Thymus (tissue), 14 donors: ENCODE results near the gene SKA2. TPM values are rescaled to one million over a fixed set of nuclear protein-coding genes. Genes with fewer than 3 reads are reported as not detected.

Experiments
- DNase-seq, 9 donors: peaks; one replicate each; pipeline ENCODE4 v3.0.0-alpha.2; 2013; ENCODE audit warnings: low spot score in 9 of 9, low read depth in 6 of 9, missing footprints in 1 of 9
- H3K27ac ChIP-seq, 2 donors: one replicate each; pipeline ENCODE4 v1.5.1; 2013; ENCODE audit warnings: control low read depth in 1 of 2, low read depth in 1 of 2, low read length in 1 of 2, mild to moderate bottlenecking in 1 of 2, moderate library complexity in 1 of 2
- H3K27me3 ChIP-seq, 2 donors: one replicate each; pipeline ENCODE4 v1.5.1; 2013; ENCODE audit warnings: low read length in 1 of 2; ENCODE audit not compliant: control insufficient read depth in 2 of 2, insufficient read depth in 1 of 2
- H3K36me3 ChIP-seq, 2 donors: one replicate each; pipeline ENCODE4 v1.5.1; 2013; ENCODE audit warnings: low read length in 1 of 2, mild to moderate bottlenecking in 1 of 2, moderate library complexity in 1 of 2; ENCODE audit not compliant: control insufficient read depth in 2 of 2, insufficient read depth in 2 of 2
- H3K4me1 ChIP-seq, 2 donors: one replicate each; pipeline ENCODE4 v1.5.1; 2013; ENCODE audit warnings: low read length in 2 of 2; ENCODE audit not compliant: control insufficient read depth in 2 of 2, insufficient read depth in 2 of 2
- H3K4me3 ChIP-seq, 2 donors: one replicate each; pipeline ENCODE4 v1.5.1; 2013; ENCODE audit warnings: low read length in 2 of 2, control low read depth in 1 of 2, mild to moderate bottlenecking in 1 of 2
- H3K9me3 ChIP-seq, 2 donors: one replicate each; pipeline ENCODE4 v1.5.1; 2013; ENCODE audit warnings: low read length in 1 of 2, mild to moderate bottlenecking in 1 of 2; ENCODE audit not compliant: control insufficient read depth in 2 of 2, insufficient read depth in 1 of 2
- WGBS: extraction: QIAGEN DNeasy Blood & Tissue Kit; methylation state at CpG from one replicate; pipeline ENCODE4 v1.1.7; 2013; 5-methylcytosine and 5-hydroxymethylcytosine counted together
- long read RNA-seq, 10 donors: transcript quantifications; one replicate each; lab custom pipeline, GENCODE V29; 2026
- polyA plus RNA-seq: library from polyadenylated mRNA; stranded (reverse); fragments of 200-250 nt; gene quantifications from one replicate; pipeline ENCODE4 v1.2.3, GENCODE V29; 2013
- total RNA-seq: library from RNA; stranded (reverse); fragments of 120-200 nt; gene quantifications from one replicate; pipeline ENCODE4 v1.2.4, GENCODE V29; 2013
- donor health status: healthy.

SKA2 gene, protein sequence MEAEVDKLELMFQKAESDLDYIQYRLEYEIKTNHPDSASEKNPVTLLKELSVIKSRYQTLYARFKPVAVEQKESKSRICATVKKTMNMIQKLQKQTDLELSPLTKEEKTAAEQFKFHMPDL
- 83.1 TPM for total RNA-seq
- 42.7 TPM for polyA plus RNA-seq
- long read RNA-seq, donor 1, partial matches to known transcripts = 0 of 4 reads
- long read RNA-seq, donor 1, other reads (novel, unspliced or antisense) = 0 of 4 reads
- long read RNA-seq, donor 2 = 0 reads
- long read RNA-seq, donor 3, transcript SKA2-208 (2 exons, 533 nt) = minor isoform, 5 of 61 reads
- long read RNA-seq, donor 3, transcript SKA2-201 (4 exons, 2,798 nt) = major isoform, 38 of 61 reads
- long read RNA-seq, donor 3, transcript SKA2-206 (3 exons, 595 nt) = minor isoform, 11 of 61 reads
- long read RNA-seq, donor 3, partial matches to known transcripts = 0 of 61 reads
- long read RNA-seq, donor 3, other reads (novel, unspliced or antisense) = 0 of 61 reads
- long read RNA-seq, donor 4, transcript SKA2-201 (4 exons, 2,798 nt) = major isoform, 11 of 31 reads
- long read RNA-seq, donor 4, transcript SKA2-208 (2 exons, 533 nt) = minor isoform, 5 of 31 reads
- long read RNA-seq, donor 4, transcript SKA2-206 (3 exons, 595 nt) = minor isoform, 6 of 31 reads
- long read RNA-seq, donor 4, partial matches to known transcripts = 7 of 31 reads
- long read RNA-seq, donor 4, other reads (novel, unspliced or antisense) = 0 of 31 reads
- long read RNA-seq, donor 5, transcript SKA2-208 (2 exons, 533 nt) = minor isoform, 19 of 86 reads
- long read RNA-seq, donor 5, transcript SKA2-206 (3 exons, 595 nt) = minor isoform, 18 of 86 reads
- long read RNA-seq, donor 5, transcript SKA2-201 (4 exons, 2,798 nt) = major isoform, 40 of 86 reads
- long read RNA-seq, donor 5, transcript SKA2-203 (3 exons, 689 nt) = minor isoform, 5 of 86 reads
- long read RNA-seq, donor 5, partial matches to known transcripts = 0 of 86 reads
- long read RNA-seq, donor 5, other reads (novel, unspliced or antisense) = 0 of 86 reads
- long read RNA-seq, donor 6, transcript SKA2-201 (4 exons, 2,798 nt) = major isoform, 28 of 48 reads
- long read RNA-seq, donor 6, transcript SKA2-208 (2 exons, 533 nt) = minor isoform, 5 of 48 reads
- long read RNA-seq, donor 6, transcript SKA2-206 (3 exons, 595 nt) = minor isoform, 9 of 48 reads
- long read RNA-seq, donor 6, partial matches to known transcripts = 0 of 48 reads
- long read RNA-seq, donor 6, other reads (novel, unspliced or antisense) = 0 of 48 reads
- long read RNA-seq, donor 7, transcript SKA2-206 (3 exons, 595 nt) = minor isoform, 13 of 58 reads
- long read RNA-seq, donor 7, transcript SKA2-208 (2 exons, 533 nt) = major isoform, 21 of 58 reads
- long read RNA-seq, donor 7, transcript SKA2-201 (4 exons, 2,798 nt) = minor isoform, 20 of 58 reads
- long read RNA-seq, donor 7, partial matches to known transcripts = 0 of 58 reads
- long read RNA-seq, donor 7, other reads (novel, unspliced or antisense) = 0 of 58 reads
- long read RNA-seq, donor 8, transcript SKA2-201 (4 exons, 2,798 nt) = major isoform, 11 of 22 reads
- long read RNA-seq, donor 8, transcript SKA2-206 (3 exons, 595 nt) = minor isoform, 5 of 22 reads
- long read RNA-seq, donor 8, partial matches to known transcripts = 0 of 22 reads
- long read RNA-seq, donor 8, other reads (novel, unspliced or antisense) = 0 of 22 reads
- long read RNA-seq, donor 9, transcript SKA2-206 (3 exons, 595 nt) = minor isoform, 17 of 84 reads
- long read RNA-seq, donor 9, transcript SKA2-201 (4 exons, 2,798 nt) = major isoform, 28 of 84 reads
- long read RNA-seq, donor 9, partial matches to known transcripts = 34 of 84 reads
- long read RNA-seq, donor 9, other reads (novel, unspliced or antisense) = 0 of 84 reads
- long read RNA-seq, donor 10, transcript SKA2-206 (3 exons, 595 nt) = major isoform, 19 of 46 reads
- long read RNA-seq, donor 10, transcript SKA2-201 (4 exons, 2,798 nt) = minor isoform, 17 of 46 reads
- long read RNA-seq, donor 10, partial matches to known transcripts = 0 of 46 reads
- long read RNA-seq, donor 10, other reads (novel, unspliced or antisense) = 0 of 46 reads

DNA sequence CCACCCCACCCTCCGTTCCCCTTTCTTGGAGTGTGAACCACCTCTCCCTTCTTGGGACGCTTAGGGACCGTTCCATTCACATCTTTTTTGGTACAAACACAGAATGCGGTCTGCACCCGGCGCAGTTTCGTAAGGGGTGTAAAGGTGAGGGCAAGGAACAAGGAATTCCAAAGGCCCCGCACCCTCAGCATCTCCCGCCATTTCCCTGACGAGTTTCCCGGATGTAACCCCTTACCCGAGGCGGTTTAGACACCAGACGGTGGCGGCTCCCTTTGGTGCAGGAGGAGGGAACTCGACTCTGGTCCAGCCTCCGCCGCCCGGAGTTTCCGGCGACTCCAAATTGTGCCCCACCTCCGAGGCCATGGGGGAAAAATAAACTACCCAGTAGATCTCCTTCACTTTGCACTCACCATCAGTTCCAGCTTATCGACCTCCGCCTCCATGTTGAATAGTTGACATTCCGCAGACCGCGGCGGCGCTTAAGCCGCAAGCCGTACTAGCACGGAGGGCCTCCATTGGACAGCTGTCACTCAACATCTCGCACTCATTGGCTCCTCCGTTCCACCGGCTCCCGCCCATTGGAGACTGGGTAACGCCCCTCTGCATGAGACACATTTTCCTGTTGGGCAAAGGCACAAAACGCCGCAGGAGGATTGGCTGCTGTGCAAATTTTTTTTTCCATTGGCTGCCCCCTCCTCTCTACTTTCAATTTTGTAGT, at the start of gene SKA2:
Gene SKA2, minus strand, starts transcription at position 466 of the 718 bp plus-strand sequence. Its CDS starts 23 bp downstream, at position 443.
- Histone ChIP-seq H3K4me1 (peaks cover 13 to 36% of the 10 kb centered on the region in 2 donors), H3K36me3 (peaks cover 0 to 2% of the 10 kb centered on the region in 2 donors), H3K4me3 (peak within 1 kb of the TSS; percentile 78 to 96), H3K27ac (peak within 1 kb of the TSS; percentile 87 to 97), H3K9me3 (no peaks in the 10 kb centered on the region), H3K27me3 (no peaks in the 10 kb centered on the region)
- DNase-seq = peak in 3 of 9 donors; percentile 97 to 99 (median 98)
- under 1% methylated on average over 39 of the region's 39 CpGs for WGBS

DNA sequence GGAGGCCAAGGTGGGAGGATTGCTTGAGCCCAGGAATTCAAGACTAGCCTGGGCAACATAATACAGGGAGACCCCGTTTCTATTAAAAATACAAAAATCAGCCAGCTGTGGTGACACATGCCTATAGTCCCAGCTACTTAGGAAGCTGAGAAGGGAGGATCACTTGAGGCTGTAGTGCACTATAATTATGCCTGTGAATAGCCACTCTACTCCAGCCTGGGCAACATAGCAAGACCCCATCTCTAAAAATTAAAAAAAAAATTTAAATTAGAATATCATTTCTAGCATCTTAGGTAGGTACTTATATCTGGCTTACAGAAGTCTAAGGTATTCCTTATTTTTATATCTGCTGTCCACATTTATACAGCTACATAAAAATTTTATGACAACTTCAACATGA, 47.3 kb upstream of the SKA2 start:
- H3K27ac ChIP-seq = no peak overlapping the region
- peaks cover 25 to 52% of the 10 kb centered on the region in 2 donors for H3K36me3 ChIP-seq
- no peak for DNase-seq
- no peak overlapping the region for H3K4me3 ChIP-seq
- no peaks in the 10 kb centered on the region for H3K27me3 ChIP-seq
- no peaks in the 10 kb centered on the region for H3K4me1 ChIP-seq
- 98% methylated on average over 1 of the region's 1 CpG for WGBS
- H3K9me3 ChIP-seq = no peaks in the 10 kb centered on the region

- H3K27me3 ChIP-seq = no peaks in the 10 kb centered on the region
- no peaks in the 10 kb centered on the region for H3K9me3 ChIP-seq
- no peak overlapping the region for H3K4me3 ChIP-seq
- no peak overlapping the region for H3K27ac ChIP-seq
- no peak for DNase-seq
- H3K36me3 ChIP-seq = peaks cover 27 to 72% of the 10 kb centered on the region in 2 donors
- WGBS = 96% methylated on average over 4 of the region's 4 CpGs
- H3K4me1 ChIP-seq = no peaks in the 10 kb centered on the region
Observed at GRCh38 chr17:59199398-59199797, 44.4 kb upstream of the SKA2 start.

GRCh38 chr17:59193336-59193862, 38.4 kb upstream of the SKA2 start:
- no peak overlapping the region for H3K4me3 ChIP-seq
- 98% methylated on average over 3 of the region's 3 CpGs for WGBS
- no peak for DNase-seq
- H3K9me3 ChIP-seq = no peaks in the 10 kb centered on the region
- H3K4me1 ChIP-seq = no peaks in the 10 kb centered on the region
- H3K36me3 ChIP-seq = peaks cover 35 to 66% of the 10 kb centered on the region in 2 donors
- H3K27me3 ChIP-seq = no peaks in the 10 kb centered on the region
- H3K27ac ChIP-seq = no peak overlapping the region

GRCh38 chr17:59190806-59191205, 35.8 kb upstream of the SKA2 start:
- no peak overlapping the region for H3K4me3 ChIP-seq
- H3K4me1 ChIP-seq = no peaks in the 10 kb centered on the region
- peaks cover 38 to 70% of the 10 kb centered on the region in 2 donors for H3K36me3 ChIP-seq
- no peak for DNase-seq
- H3K27ac ChIP-seq = no peak overlapping the region
- H3K27me3 ChIP-seq = no peaks in the 10 kb centered on the region
- H3K9me3 ChIP-seq = no peaks in the 10 kb centered on the region
- 94% methylated on average over 2 of the region's 2 CpGs for WGBS

GRCh38 chr17:59186850-59187249, 31.9 kb upstream of the SKA2 start:
- Histone ChIP-seq H3K9me3 (no peaks in the 10 kb centered on the region), H3K4me1 (no peaks in the 10 kb centered on the region), H3K27ac (no peak overlapping the region), H3K36me3 (peaks cover 32 to 45% of the 10 kb centered on the region in 2 donors), H3K27me3 (no peaks in the 10 kb centered on the region), H3K4me3 (no peak overlapping the region)
- WGBS = 98% methylated on average over 3 of the region's 3 CpGs
- no peak for DNase-seq

DNA sequence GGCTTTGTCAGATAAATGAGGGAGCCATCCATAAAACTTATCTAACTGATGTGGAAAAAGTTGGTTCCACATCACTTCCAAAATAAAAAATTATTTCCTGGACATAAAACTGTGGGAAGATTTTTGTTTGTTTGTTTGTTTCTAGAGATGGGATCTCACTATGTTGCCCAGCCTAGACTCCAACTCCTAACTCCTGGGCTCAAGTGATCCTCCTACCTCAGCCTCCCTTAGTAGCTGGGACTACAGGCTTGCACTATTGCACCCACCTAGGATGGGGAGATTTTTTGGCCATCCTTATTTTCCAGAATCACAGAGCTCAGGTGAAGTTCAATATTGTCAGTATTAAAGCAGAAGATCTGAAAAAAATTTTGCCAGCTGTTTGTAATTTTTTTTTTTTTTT, 31.0 kb upstream of the SKA2 start:
- no peak for DNase-seq
- Histone ChIP-seq H3K36me3 (peaks cover 32 to 38% of the 10 kb centered on the region in 2 donors), H3K9me3 (no peaks in the 10 kb centered on the region), H3K27ac (no peak overlapping the region), H3K4me3 (no peak overlapping the region), H3K4me1 (no peaks in the 10 kb centered on the region), H3K27me3 (no peaks in the 10 kb centered on the region)
